Activated CD8-positive, alpha-beta memory T cell treated with anti-CD3 and anti-CD28 coated beads for 48 hours (primary cell): Measurements from ENCODE around the gene ALKBH8.
"Not testable (repeated sequence)": the region's sequence is repeated elsewhere in the genome, so short reads cannot be mapped to it uniquely, and the experiment has no call there.

Experiments
- DNase-seq, 3 experiments: peaks; one replicate each; pipeline ENCODE4 v3.0.0-alpha.2; 2020; ENCODE audit warnings: low read depth in 2 of 3, low spot score in 2 of 3

The ALKBH8 gene

GRCh38 chr11:107577346-107577711 lies 11.8 kb upstream of the ALKBH8 start:
- DNase-seq = no peak

- not testable (repeated sequence) for DNase-seq
Measured at GRCh38 chr11:107576497-107577345, 11.2 kb upstream of the ALKBH8 start.

GRCh38 chr11:107573438-107573837 lies 7.9 kb upstream of the ALKBH8 start:
- no peak for DNase-seq

- DNase-seq = no peak
Measured at GRCh38 chr11:107570015-107570414, 4.5 kb upstream of the ALKBH8 start.

- DNase-seq = no peak
Measured at GRCh38 chr11:107567739-107568335, 2.3 kb upstream of the ALKBH8 start.

- DNase-seq = no peak
Measured at GRCh38 chr11:107566569-107566968, 1.0 kb upstream of the ALKBH8 start.

GRCh38 chr11:107565955-107566501 lies 493 bp upstream of the ALKBH8 start:
- DNase-seq = not testable (repeated sequence)

- no peak for DNase-seq
Measured at GRCh38 chr11:107564877-107565218, 687 bp downstream of the ALKBH8 start.

- DNase-seq = no peak
Measured at GRCh38 chr11:107563702-107564101, 1.8 kb downstream of the ALKBH8 start.

- DNase-seq = no peak
Measured at GRCh38 chr11:107562647-107563208, 2.8 kb downstream of the ALKBH8 start.

GRCh38 chr11:107561688-107562087 lies 3.8 kb downstream of the ALKBH8 start:
- no peak for DNase-seq

GRCh38 chr11:107550304-107550703 lies 15.2 kb downstream of the ALKBH8 start:
- no peak for DNase-seq

- DNase-seq = no peak
Measured at GRCh38 chr11:107549954-107550285, 15.6 kb downstream of the ALKBH8 start.

- DNase-seq = no peak
Measured at GRCh38 chr11:107549253-107549953, 16.1 kb downstream of the ALKBH8 start.

- no peak for DNase-seq
Measured at GRCh38 chr11:107547961-107548360, 17.6 kb downstream of the ALKBH8 start.

- no peak for DNase-seq
Measured at GRCh38 chr11:107545101-107545514, 20.4 kb downstream of the ALKBH8 start.

- DNase-seq = no peak
Measured at GRCh38 chr11:107538821-107539220, 26.7 kb downstream of the ALKBH8 start.

- DNase-seq = no peak
Measured at GRCh38 chr11:107538239-107538638, 27.3 kb downstream of the ALKBH8 start.

GRCh38 chr11:107537155-107537554 lies 28.4 kb downstream of the ALKBH8 start:
- not testable (repeated sequence) for DNase-seq

GRCh38 chr11:107526197-107526596 lies 39.3 kb downstream of the ALKBH8 start:
- DNase-seq = no peak

GRCh38 chr11:107508858-107509244 lies 56.7 kb downstream of the ALKBH8 start:
- DNase-seq = no peak
